A673 (cell line): ENCODE data around the gene BICD2. TPM values are rescaled to one million over a fixed set of nuclear protein-coding genes. Genes with fewer than 3 reads are reported as not detected.

Experiments used
- BruUV-seq: library from RNA; stranded (reverse); fragments of 400-500 nt; replicated peaks from 2 replicates; lab custom pipeline; 2021; lab: Mats Ljungman, UMichigan
- CTCF ChIA-PET: fragments of 300-600 bp; sonication (Branson Sonifier 250); formaldehyde crosslinking; loops from one replicate; lab custom pipeline; 2022; ENCODE audit warnings: antibody characterized with exemption; lab: Charles Lee
- POLR2A ChIA-PET: fragments of 300-600 bp; sonication (Branson Sonifier 250); formaldehyde crosslinking; loops from one replicate; lab custom pipeline; 2022; ENCODE audit warnings: antibody characterized with exemption; ENCODE audit not compliant: low non-redundant PET; lab: Charles Lee
- DNase-seq: peaks from one replicate; pipeline ENCODE4 v3.0.0-alpha.2; 2015; ENCODE audit warnings: low spot score
- H3K27ac ChIP-seq: fragments of 200-600 bp; sonication (generic); 2 replicates; pipeline ENCODE4 v1.5.1; 2016; ENCODE audit warnings: mixed run types, low read depth, mild to moderate bottlenecking, mixed read lengths, antibody characterized with exemption, low read length; ENCODE audit not compliant: poor library complexity, severe bottlenecking
- H3K27me3 ChIP-seq: fragments of 200-600 bp; sonication (generic); replicated peaks from 2 replicates; pipeline ENCODE4 v1.6.1; 2017; ENCODE audit warnings: mixed run types, low read depth, mild to moderate bottlenecking, mixed read lengths, antibody characterized with exemption, low read length; ENCODE audit not compliant: insufficient read depth, poor library complexity
- H3K36me3 ChIP-seq: fragments of 200-600 bp; sonication (generic); 2 replicates; pipeline ENCODE4 v1.6.1; 2016; ENCODE audit warnings: mixed run types, mild to moderate bottlenecking, mixed read lengths, antibody characterized with exemption, low read length; ENCODE audit not compliant: insufficient read depth, poor library complexity, severe bottlenecking
- H3K4me1 ChIP-seq: fragments of 200-600 bp; sonication (generic); 2 replicates; pipeline ENCODE4 v1.6.1; 2017; ENCODE audit warnings: mixed run types, mild to moderate bottlenecking, mixed read lengths, antibody characterized with exemption, low read length; ENCODE audit not compliant: insufficient read depth, poor library complexity, severe bottlenecking
- H3K4me3 ChIP-seq: fragments of 200-600 bp; sonication (generic); 2 replicates; pipeline ENCODE4 v1.5.1; 2016; ENCODE audit warnings: low read depth, mixed run types, mild to moderate bottlenecking, mixed read lengths, low read length; ENCODE audit not compliant: poor library complexity, severe bottlenecking
- H3K9me3 ChIP-seq: fragments of 200-600 bp; sonication (generic); 2 replicates; pipeline ENCODE4 v1.6.1; 2016; ENCODE audit warnings: mixed run types, low read depth, mild to moderate bottlenecking, mixed read lengths, antibody characterized with exemption, low read length; ENCODE audit not compliant: poor library complexity, severe bottlenecking
- EZH2 ChIP-seq: fragments of 200-600 bp; sonication (generic); IDR thresholded peaks from 2 replicates; pipeline ENCODE4 v1.6.1; 2017; ENCODE audit warnings: borderline replicate concordance, low read depth, mild to moderate bottlenecking, mixed read lengths, antibody characterized with exemption, low read length; ENCODE audit not compliant: poor library complexity, severe bottlenecking
- intact Hi-C: fragments of 100-400 bp; cut with micrococcal nuclease; formaldehyde crosslinking; loops from one replicate; pipeline ENCODE4 v1.10.0; 2022; ENCODE audit not compliant: unreplicated experiment
- total RNA-seq: library from RNA; stranded (reverse); gene quantifications from 2 replicates; pipeline ENCODE4 v1.2.3, GENCODE V29; 2021
- TF ChIP-seq, protein P1 (sequence below): fragments of 300-800, 200-600 bp; sonication (generic); conservative IDR thresholded peaks from 2 replicates; pipeline ENCODE4 v1.5.1; 2017; ENCODE audit warnings: low read depth, mild to moderate bottlenecking, antibody characterized with exemption, low read length, moderate library complexity, mixed read lengths

Gene BICD2
- total RNA-seq, 1 experiment from 2014 or later = 47.8 TPM

DNA sequence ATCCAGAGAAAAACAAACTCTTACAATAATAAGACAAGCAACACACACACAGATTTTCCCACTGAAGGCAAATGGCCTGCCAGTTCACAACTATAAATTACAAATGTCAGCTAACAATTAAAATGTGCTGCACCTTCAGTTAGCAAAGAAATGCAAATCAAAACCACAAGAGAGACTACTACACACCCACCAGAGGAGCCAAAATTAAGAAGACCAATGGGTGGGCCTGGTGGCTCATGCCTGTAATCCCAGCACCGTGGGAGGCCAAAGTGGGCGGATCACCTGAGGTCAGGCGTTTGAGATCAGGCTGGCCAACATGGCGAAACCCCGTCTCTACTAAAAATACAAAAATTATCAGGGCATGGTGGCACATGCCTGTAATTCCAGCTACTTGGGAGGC is 79.6 kb downstream of the BICD2 start:
- Histone ChIP-seq H3K9me3 (peaks cover 3% of the 10 kb centered on the region), H3K4me3 (no peak overlapping the region), H3K27ac (no peak overlapping the region), H3K27me3 (no peaks in the 10 kb centered on the region), H3K4me1 (no peaks in the 10 kb centered on the region), H3K36me3 (no peaks in the 10 kb centered on the region)
- no peak for DNase-seq
- ChIA-PET CTCF (no interaction called here), POLR2A (interaction anchor here (0.6 kb wide), 1 partner anchor 56 kb away, joined by 6 read pairs; no protein-coding TSS in a partner anchor)
- intact Hi-C loops = no loop called here
- BruUV-seq = no TSS peak
- TF ChIP-seq, protein P1, sequence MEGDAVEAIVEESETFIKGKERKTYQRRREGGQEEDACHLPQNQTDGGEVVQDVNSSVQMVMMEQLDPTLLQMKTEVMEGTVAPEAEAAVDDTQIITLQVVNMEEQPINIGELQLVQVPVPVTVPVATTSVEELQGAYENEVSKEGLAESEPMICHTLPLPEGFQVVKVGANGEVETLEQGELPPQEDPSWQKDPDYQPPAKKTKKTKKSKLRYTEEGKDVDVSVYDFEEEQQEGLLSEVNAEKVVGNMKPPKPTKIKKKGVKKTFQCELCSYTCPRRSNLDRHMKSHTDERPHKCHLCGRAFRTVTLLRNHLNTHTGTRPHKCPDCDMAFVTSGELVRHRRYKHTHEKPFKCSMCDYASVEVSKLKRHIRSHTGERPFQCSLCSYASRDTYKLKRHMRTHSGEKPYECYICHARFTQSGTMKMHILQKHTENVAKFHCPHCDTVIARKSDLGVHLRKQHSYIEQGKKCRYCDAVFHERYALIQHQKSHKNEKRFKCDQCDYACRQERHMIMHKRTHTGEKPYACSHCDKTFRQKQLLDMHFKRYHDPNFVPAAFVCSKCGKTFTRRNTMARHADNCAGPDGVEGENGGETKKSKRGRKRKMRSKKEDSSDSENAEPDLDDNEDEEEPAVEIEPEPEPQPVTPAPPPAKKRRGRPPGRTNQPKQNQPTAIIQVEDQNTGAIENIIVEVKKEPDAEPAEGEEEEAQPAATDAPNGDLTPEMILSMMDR = no peak
- TF ChIP-seq EZH2 = no peak

DNA sequence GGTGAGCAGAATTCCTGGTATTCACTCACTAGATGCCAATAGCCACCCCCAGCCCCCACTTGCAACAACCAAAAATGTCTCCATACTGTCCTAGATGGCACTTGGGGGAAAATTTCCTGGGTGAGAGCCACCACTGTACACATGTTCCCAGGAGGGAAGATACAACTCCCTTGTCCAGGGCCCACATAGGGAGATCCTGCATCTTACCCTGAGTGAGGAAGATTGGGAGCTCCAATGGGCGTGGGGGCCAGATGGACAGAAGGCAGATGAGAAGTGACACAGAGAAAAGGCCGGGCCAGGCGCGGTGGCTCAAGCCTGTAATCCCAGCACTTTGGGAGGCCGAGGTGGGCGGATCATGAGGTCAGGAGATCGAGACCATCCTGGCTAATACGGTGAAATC is 82.4 kb downstream of the BICD2 start:
- no peak overlapping the region for H3K4me3 ChIP-seq
- BruUV-seq = no TSS peak
- no peaks in the 10 kb centered on the region for H3K9me3 ChIP-seq
- intact Hi-C loops = no loop called here
- ChIA-PET POLR2A (no interaction called here), CTCF (no interaction called here)
- no peaks in the 10 kb centered on the region for H3K36me3 ChIP-seq
- no peaks in the 10 kb centered on the region for H3K27me3 ChIP-seq
- no peak for TF ChIP-seq EZH2
- TF ChIP-seq, protein P1 = no peak
- H3K4me1 ChIP-seq = no peaks in the 10 kb centered on the region
- no peak for DNase-seq
- no peak overlapping the region for H3K27ac ChIP-seq

GRCh38 chr9:92680166-92681119 is 84.2 kb downstream of the BICD2 start:
- Histone ChIP-seq H3K4me3 (no peak overlapping the region), H3K36me3 (no peaks in the 10 kb centered on the region), H3K9me3 (no peaks in the 10 kb centered on the region), H3K4me1 (no peaks in the 10 kb centered on the region), H3K27me3 (no peaks in the 10 kb centered on the region), H3K27ac (no peak overlapping the region)
- peak; percentile 33 for DNase-seq
- no peak for TF ChIP-seq EZH2
- TF ChIP-seq, protein P1 = no peak
- BruUV-seq = no TSS peak
- CTCF ChIA-PET = no interaction called here
- intact Hi-C loops = no loop called here
- POLR2A ChIA-PET = no interaction called here
